ENCODE results near the gene DPYD. TPM values are rescaled to one million over a fixed set of nuclear protein-coding genes. Genes with fewer than 3 reads are reported as not detected.

Gene DPYD
- total RNA-seq, 4 donors from 2014 or later: 30.6 to 58.4 (median 35.4) TPM

DNA sequence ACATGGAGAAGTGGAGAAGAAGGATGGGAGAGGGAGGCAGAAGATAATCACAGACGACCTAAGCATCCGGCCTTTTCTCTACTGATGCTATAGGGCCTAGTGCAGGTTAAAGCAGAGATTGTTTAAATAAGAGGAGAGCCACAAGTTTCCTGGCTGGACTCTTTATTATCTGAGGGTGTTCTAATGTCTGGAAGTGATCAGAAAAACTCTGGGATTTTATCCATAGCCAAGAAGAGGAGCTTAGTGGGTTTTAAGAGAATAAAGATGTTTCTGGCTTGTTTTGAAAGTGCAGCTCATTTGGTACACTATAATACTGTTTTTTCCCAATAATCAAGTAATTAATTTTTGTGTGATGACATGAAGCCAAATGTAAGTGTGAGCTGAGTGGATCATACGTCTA lies 780.2 kb downstream of the DPYD start:
- no peak for DNase-seq
- Histone ChIP-seq H3K27me3 (no peaks in the 10 kb centered on the region), H3K36me3 (no peaks in the 10 kb centered on the region), H3K4me3 (no peak overlapping the region), H3K9me3 (no peaks in the 10 kb centered on the region), H3K27ac (no peak overlapping the region), H3K4me1 (peaks cover 0 to 19% (median 0%) of the 10 kb centered on the region in 3 donors)
- no peak for TF ChIP-seq POLR2A (IDR thresholded peaks at IDR 0.05)
- TF ChIP-seq, protein P1, sequence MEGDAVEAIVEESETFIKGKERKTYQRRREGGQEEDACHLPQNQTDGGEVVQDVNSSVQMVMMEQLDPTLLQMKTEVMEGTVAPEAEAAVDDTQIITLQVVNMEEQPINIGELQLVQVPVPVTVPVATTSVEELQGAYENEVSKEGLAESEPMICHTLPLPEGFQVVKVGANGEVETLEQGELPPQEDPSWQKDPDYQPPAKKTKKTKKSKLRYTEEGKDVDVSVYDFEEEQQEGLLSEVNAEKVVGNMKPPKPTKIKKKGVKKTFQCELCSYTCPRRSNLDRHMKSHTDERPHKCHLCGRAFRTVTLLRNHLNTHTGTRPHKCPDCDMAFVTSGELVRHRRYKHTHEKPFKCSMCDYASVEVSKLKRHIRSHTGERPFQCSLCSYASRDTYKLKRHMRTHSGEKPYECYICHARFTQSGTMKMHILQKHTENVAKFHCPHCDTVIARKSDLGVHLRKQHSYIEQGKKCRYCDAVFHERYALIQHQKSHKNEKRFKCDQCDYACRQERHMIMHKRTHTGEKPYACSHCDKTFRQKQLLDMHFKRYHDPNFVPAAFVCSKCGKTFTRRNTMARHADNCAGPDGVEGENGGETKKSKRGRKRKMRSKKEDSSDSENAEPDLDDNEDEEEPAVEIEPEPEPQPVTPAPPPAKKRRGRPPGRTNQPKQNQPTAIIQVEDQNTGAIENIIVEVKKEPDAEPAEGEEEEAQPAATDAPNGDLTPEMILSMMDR (IDR thresholded peaks at IDR 0.05): no peak
- intact Hi-C loops (cut with DNase I): no loop called here
- 84 to 91% methylated on average over 3 of the region's 3 CpGs for WGBS, 2 donors

DNA sequence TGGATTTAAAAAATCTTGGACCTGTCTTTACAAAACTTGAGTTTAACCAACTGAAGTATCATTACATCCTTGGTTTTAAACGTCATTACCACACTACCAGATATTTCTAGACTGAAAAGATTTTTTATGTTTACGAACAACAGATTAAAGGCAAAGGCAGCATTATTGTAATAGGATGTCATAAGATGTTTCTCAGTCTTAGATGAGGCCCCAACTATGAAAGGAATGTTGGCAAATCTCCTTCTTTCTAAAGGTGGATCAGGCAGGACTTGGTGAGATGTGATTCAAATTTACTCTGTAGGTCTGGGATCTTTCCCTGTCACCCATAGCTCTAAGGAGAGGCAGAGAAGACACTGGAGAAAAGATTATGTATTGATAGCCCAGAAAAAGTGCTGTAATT lies 781.3 kb downstream of the DPYD start:
- H3K4me3 ChIP-seq: no peak overlapping the region
- WGBS, 2 donors: 87 to 89% methylated on average over 2 of the region's 2 CpGs
- peaks cover 0 to 8% (median 0%) of the 10 kb centered on the region in 3 donors for H3K4me1 ChIP-seq
- no peak overlapping the region for H3K27ac ChIP-seq
- intact Hi-C loops (cut with DNase I): no loop called here
- H3K27me3 ChIP-seq: no peaks in the 10 kb centered on the region
- H3K9me3 ChIP-seq: no peaks in the 10 kb centered on the region
- H3K36me3 ChIP-seq: no peaks in the 10 kb centered on the region
- no peak for DNase-seq
- TF ChIP-seq POLR2A (IDR thresholded peaks at IDR 0.05): no peak
- TF ChIP-seq, protein P1 (IDR thresholded peaks at IDR 0.05): no peak

DNA sequence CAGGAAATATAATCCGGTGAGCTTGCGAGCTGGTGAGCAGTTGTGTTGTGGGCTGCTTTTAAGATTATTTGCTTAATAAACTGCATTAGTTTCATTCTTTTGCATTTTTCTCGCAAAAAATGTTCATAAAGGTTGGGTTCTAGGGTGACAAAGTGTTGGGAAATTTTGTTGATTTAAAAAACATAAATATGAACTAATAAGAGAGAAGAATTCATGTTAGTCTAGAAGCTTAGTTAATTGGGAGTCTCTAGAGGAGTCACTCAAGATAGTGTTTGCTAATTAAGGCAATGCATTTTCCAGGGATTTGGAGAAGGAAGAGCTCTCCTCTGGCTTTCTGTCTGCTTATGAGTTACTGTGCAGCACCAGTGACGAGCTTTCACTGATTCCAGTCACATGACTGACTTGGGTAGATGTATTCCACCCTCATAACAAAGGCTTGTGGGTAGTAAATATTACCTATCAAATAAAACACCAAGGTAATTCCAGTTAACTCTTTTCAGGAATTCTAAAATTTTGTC lies 782.3 kb downstream of the DPYD start:
- intact Hi-C loops (cut with DNase I): no loop called here
- TF ChIP-seq, protein P1 (IDR thresholded peaks at IDR 0.05): no peak
- no peak for TF ChIP-seq POLR2A (IDR thresholded peaks at IDR 0.05)
- no peak overlapping the region for H3K4me3 ChIP-seq
- no peak for DNase-seq
- no peaks in the 10 kb centered on the region for H3K9me3 ChIP-seq
- H3K4me1 ChIP-seq: peaks cover 0 to 6% (median 0%) of the 10 kb centered on the region in 3 donors
- no peaks in the 10 kb centered on the region for H3K27me3 ChIP-seq
- H3K36me3 ChIP-seq: no peaks in the 10 kb centered on the region
- WGBS, 2 donors: 26 to 45% methylated on average over 4 of the region's 4 CpGs
- H3K27ac ChIP-seq: no peak overlapping the region

DNA sequence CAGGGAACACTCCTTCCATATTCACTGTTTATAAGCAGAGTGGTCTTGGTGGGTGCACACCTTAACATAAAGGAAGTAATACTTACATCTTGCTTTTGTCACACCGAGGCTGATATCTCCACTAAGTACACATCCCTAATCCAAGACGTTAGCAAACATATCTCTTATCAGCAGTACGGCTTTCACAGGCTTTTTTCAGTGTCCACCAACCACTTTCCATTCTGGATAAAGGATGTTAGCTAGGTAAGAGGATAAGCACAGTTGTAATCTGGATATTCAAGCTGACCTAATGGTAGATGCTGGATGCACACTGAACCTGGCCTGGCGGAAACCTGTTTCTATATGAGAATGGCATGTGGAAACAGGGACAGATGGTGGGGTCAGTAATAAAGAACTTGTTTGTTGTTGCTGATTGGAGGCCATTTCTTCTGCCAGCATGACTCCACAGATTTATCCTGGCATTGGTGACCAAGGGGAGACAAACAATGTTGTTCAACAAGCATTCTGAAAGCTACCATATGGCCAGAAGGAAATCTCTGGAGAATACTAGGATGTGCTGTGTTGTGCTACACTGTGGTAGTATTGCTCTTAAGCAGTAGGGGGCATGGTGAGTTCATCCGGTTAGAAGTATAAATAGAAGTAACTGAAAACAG lies 782.8 kb downstream of the DPYD start:
- Histone ChIP-seq H3K27ac (no peak overlapping the region), H3K36me3 (no peaks in the 10 kb centered on the region), H3K4me3 (no peak overlapping the region), H3K4me1 (peaks cover 0 to 6% (median 0%) of the 10 kb centered on the region in 3 donors), H3K27me3 (no peaks in the 10 kb centered on the region), H3K9me3 (no peaks in the 10 kb centered on the region)
- no peak for DNase-seq
- TF ChIP-seq, protein P1 (IDR thresholded peaks at IDR 0.05): peak in 5 of 6 experiments; percentile 28 to 61 (median 42)
- TF ChIP-seq POLR2A (IDR thresholded peaks at IDR 0.05): no peak
- 57 to 61% methylated on average over 5 of the region's 5 CpGs for WGBS, 2 donors
- intact Hi-C loops (cut with DNase I): no loop called here

DNA sequence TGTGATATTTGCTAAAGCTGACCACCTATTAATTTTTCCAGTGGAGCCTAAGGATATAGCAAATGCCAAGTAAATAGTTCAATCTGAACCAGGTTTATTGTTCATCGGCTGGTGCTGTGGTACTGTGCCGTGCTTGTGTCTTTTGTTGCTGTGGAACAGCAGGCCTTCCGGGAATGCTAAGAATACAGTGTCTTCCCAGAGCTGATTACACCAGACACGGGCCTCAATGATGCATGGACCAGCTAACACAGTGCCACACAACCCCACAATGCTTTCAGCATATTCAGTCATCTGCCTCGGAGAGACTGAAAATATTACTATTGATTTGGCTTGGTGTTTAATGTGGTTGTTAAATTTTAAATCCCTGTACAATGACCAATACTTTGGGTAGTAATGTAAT lies 783.8 kb downstream of the DPYD start:
- no peaks in the 10 kb centered on the region for H3K36me3 ChIP-seq
- no peaks in the 10 kb centered on the region for H3K9me3 ChIP-seq
- H3K27ac ChIP-seq: no peak overlapping the region
- intact Hi-C loops (cut with DNase I): no loop called here
- H3K4me3 ChIP-seq: no peak overlapping the region
- WGBS, 2 donors: 91 to 98% methylated on average over 3 to 4 of the region's 5 CpGs
- TF ChIP-seq, protein P1 (IDR thresholded peaks at IDR 0.05): no peak
- no peak for TF ChIP-seq POLR2A (IDR thresholded peaks at IDR 0.05)
- DNase-seq: no peak
- no peaks in the 10 kb centered on the region for H3K27me3 ChIP-seq
- H3K4me1 ChIP-seq: peaks cover 0 to 6% (median 0%) of the 10 kb centered on the region in 3 donors
